K562 (cell line): Measurements from ENCODE around the gene SH3RF1. TPM values are rescaled to one million over a fixed set of nuclear protein-coding genes. Genes with fewer than 3 reads are reported as not detected.

Experiments used
- ATAC-seq: fragments of 200-7000 bp; cut with Tn5 transposase; 3 replicates; pipeline ENCODE4 v1.9.1; 2020; ENCODE audit warnings: moderate library complexity
- BruUV-seq: library from RNA; stranded (reverse); fragments of 400-500 nt; replicated peaks from 2 replicates; lab custom pipeline; 2021; lab: Mats Ljungman, UMichigan
- CTCF ChIA-PET: fragments of 300-600 bp; formaldehyde crosslinking; extraction: SDS; loops from one replicate; lab custom pipeline; 2021; ENCODE audit warnings: low intra/inter-chr PET ratio; lab: Yijun Ruan, JAX
- POLR2A ChIA-PET: fragments of 300-600, 350-650 bp; sonication (Branson Sonifier 250); formaldehyde crosslinking; extraction: SDS; loops from one replicate; lab custom pipeline; 2021; ENCODE audit warnings: antibody characterized with exemption, inconsistent platforms; lab: Yijun Ruan, JAX
- DNase-seq, 4 experiments: peaks; one replicate each; pipeline versions ENCODE4 v3.0.0 to v3.0.0-alpha.2; 2011 to 2018; ENCODE audit warnings: low spot score in 3 of 4, mixed read lengths in 3 of 4; ENCODE audit errors: extremely low read depth in 1 of 4
- FAIRE-seq: peaks from 2 replicates; lab custom pipeline; 2011; peaks lifted over from hg19 to GRCh38; lab: Jason Lieb, UNC
- H2AFZ ChIP-seq: 2 replicates; pipeline ENCODE4 v1.6.0; 2011; ENCODE audit warnings: low read depth, low read length, control low read depth, inconsistent platforms
- H3K27ac ChIP-seq: fragments of 200-600 bp; 3 replicates; pipeline ENCODE4 v1.8.0; 2011; ENCODE audit warnings: low read depth, mild to moderate bottlenecking, control low read depth, inconsistent platforms, low read length, moderate library complexity, mixed read lengths; ENCODE audit errors: extremely low read depth
- H3K27me3 ChIP-seq, 2 experiments: fragments of 300-600 bp in 1 of 2; 2 replicates in 1 of 2; 3 replicates in 1 of 2; pipeline versions ENCODE4 v1.6.0 to v1.8.0; 2011; ENCODE audit warnings: inconsistent platforms in 2 of 2, low read length in 2 of 2, mild to moderate bottlenecking in 1 of 2, mixed read lengths in 1 of 2, moderate library complexity in 1 of 2; ENCODE audit not compliant: control insufficient read depth in 2 of 2, insufficient read depth in 2 of 2
- H3K36me3 ChIP-seq: fragments of 300-600 bp; 3 replicates; pipeline ENCODE4 v1.8.0; 2011; ENCODE audit warnings: mild to moderate bottlenecking, low read length, inconsistent platforms; ENCODE audit not compliant: control insufficient read depth, insufficient read depth
- H3K4me1 ChIP-seq, 2 experiments: fragments of 200-600 bp in 1 of 2; replicated peaks in 1 of 2; 2 replicates in 1 of 2; 3 replicates in 1 of 2; pipeline versions ENCODE4 v1.5.1 to v1.8.0; 2011; ENCODE audit warnings: inconsistent platforms in 2 of 2, low read length in 2 of 2, mild to moderate bottlenecking in 1 of 2, mixed read lengths in 1 of 2, moderate library complexity in 1 of 2; ENCODE audit not compliant: control insufficient read depth in 2 of 2, insufficient read depth in 2 of 2
- H3K4me2 ChIP-seq: 2 replicates; pipeline ENCODE4 v1.6.1; 2011; ENCODE audit warnings: low read length, control low read depth, inconsistent platforms, mixed read lengths; ENCODE audit not compliant: insufficient read depth
- H3K4me3 ChIP-seq: fragments of 200-600 bp; sonication (generic), shearing (Covaris generic); 2 replicates; pipeline ENCODE4 v1.5.1; 2016; ENCODE audit warnings: control low read depth, inconsistent platforms
- H3K79me2 ChIP-seq: fragments of 200-600 bp; 3 replicates; pipeline ENCODE4 v1.8.0; 2011; ENCODE audit warnings: low read length, inconsistent platforms; ENCODE audit not compliant: control insufficient read depth, insufficient read depth
- H3K9ac ChIP-seq, 2 experiments: 2 replicates each; pipeline versions ENCODE4 v1.6.0 to v1.6.1; 2011; ENCODE audit warnings: low read depth in 2 of 2, low read length in 2 of 2, control low read depth in 1 of 2, inconsistent platforms in 1 of 2, mild to moderate bottlenecking in 1 of 2, mixed read lengths in 1 of 2; ENCODE audit not compliant: insufficient read depth in 1 of 2
- H3K9me1 ChIP-seq: one replicate; pipeline ENCODE4 v1.6.0; 2011; ENCODE audit warnings: inconsistent platforms, mild to moderate bottlenecking, low read length, moderate library complexity; ENCODE audit not compliant: control insufficient read depth, insufficient read depth
- H3K9me3 ChIP-seq: replicated peaks from 2 replicates; pipeline ENCODE4 v1.5.1; 2011; ENCODE audit warnings: low read depth, low read length, inconsistent platforms; ENCODE audit not compliant: control insufficient read depth, insufficient read depth
- H4K20me1 ChIP-seq: replicated peaks from 2 replicates; pipeline ENCODE4 v1.6.1; 2011; ENCODE audit warnings: low read length, inconsistent platforms, mixed read lengths; ENCODE audit not compliant: control insufficient read depth, insufficient read depth
- FOXA1 ChIP-seq: fragments of 450-650 bp; IDR thresholded peaks from 2 replicates; pipeline ENCODE4 v1.6.1; 2016; ENCODE audit warnings: mild to moderate bottlenecking, borderline replicate concordance
- SAP30 ChIP-seq: fragments of 200-600 bp; sonication (generic); IDR thresholded peaks from 2 replicates; pipeline ENCODE4 v1.6.1; 2012; ENCODE audit warnings: borderline replicate concordance, low read depth, mild to moderate bottlenecking, moderate library complexity, low read length, control low read depth, inconsistent platforms; ENCODE audit not compliant: insufficient read depth, poor library complexity, severe bottlenecking
- WGBS: fragments of 100-300 bp; shearing (Covaris generic); methylation state at CpG from one replicate; pipeline ENCODE4 v1.1.6; 2016; ENCODE audit warnings: low coverage, mixed read lengths; ENCODE audit not compliant: insufficient coverage; ENCODE audit errors: missing lambda C conversion rate; 5-methylcytosine and 5-hydroxymethylcytosine counted together
- in situ Hi-C: fragments of 300-500 bp; cut with MboI; formaldehyde crosslinking; loops from 4 replicates; pipeline ENCODE4 v1.15.0; 2018; ENCODE audit warnings: inconsistent platforms, mixed read lengths
- intact Hi-C: fragments of 100-400 bp; cut with micrococcal nuclease; formaldehyde crosslinking; loops from 2 replicates; pipeline ENCODE4 v1.14.2; 2022
- polyA plus RNA-seq, 8 experiments: library from polyadenylated mRNA; depleted of rRNA in 4 of 8; stranded (reverse) in 5 of 8; unstranded in 3 of 8; fragments of >200 nt; fragmentation: Nextera tagmentation in 2 of 8; fragmentation: Illumina TruSeq in 1 of 8; extraction: Ambion mirVana in 2 of 8; extraction: Trizol in 1 of 8; gene quantifications; 2 replicates each; pipeline versions ENCODE4 v1.2.1 to v1.2.3, GENCODE V29; 2011 to 2014; ENCODE audit warnings: inconsistent platforms in 1 of 8, missing spikeins in 1 of 8
- total RNA-seq, 7 experiments: library from RNA; depleted of rRNA in 6 of 7; stranded (reverse); fragments of >200 nt in 6 of 7; fragmentation: Illumina TruSeq in 2 of 7; extraction: Trizol in 2 of 7; gene quantifications; 2 replicates each; pipeline versions ENCODE4 v1.2.1 to v1.2.3, GENCODE V29; 2011 to 2021; ENCODE audit warnings: low replicate concordance in 1 of 7
- TF ChIP-seq, protein P1 (sequence below): fragments of 150-350 bp; conservative IDR thresholded peaks from 2 replicates; pipeline ENCODE4 v1.6.1; 2014; ENCODE audit warnings: low read length

Gene SH3RF1
- total and polyA plus RNA-seq, 9 of the 15 experiments (the other 6 are each of a cell fraction or from before 2014, with no cell fraction given), result 0.04 to 0.16 (median 0.11) TPM; not detected in 6

DNA sequence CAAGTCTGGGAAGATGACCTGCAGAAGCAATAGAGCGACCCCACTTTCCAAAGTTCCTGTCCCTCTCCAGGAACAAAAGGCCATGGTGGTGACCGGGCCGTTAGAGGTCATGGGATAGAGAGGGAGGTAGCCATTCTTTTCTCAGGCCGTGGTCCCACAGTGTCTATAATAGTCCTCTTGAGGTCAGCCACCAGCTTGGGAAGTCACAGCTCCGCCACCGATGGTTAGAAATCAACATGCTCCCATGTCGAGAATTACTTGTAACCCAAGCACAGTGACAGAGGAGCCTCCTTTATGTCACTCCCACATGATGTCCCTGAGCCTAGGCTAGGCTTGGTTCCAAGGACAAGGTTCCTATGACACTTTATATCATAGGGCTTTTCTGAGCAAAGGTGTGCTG is 212.4 kb downstream of the SH3RF1 start:
- no peaks in the 10 kb centered on the region for H3K4me1 ChIP-seq
- H3K27ac ChIP-seq, result no peak overlapping the region
- no peaks in the 10 kb centered on the region for H3K9me3 ChIP-seq
- no peaks in the 10 kb centered on the region for H3K79me2 ChIP-seq
- in situ Hi-C loops (no loop called here), intact Hi-C loops (no loop called here)
- H3K9ac ChIP-seq, result no peak overlapping the region
- H4K20me1 ChIP-seq, result no peaks in the 10 kb centered on the region
- H3K9me1 ChIP-seq, result no peaks in the 10 kb centered on the region
- no peaks in the 10 kb centered on the region for H3K36me3 ChIP-seq
- no peak for TF ChIP-seq FOXA1
- no peak for TF ChIP-seq SAP30
- TF ChIP-seq, protein P1, sequence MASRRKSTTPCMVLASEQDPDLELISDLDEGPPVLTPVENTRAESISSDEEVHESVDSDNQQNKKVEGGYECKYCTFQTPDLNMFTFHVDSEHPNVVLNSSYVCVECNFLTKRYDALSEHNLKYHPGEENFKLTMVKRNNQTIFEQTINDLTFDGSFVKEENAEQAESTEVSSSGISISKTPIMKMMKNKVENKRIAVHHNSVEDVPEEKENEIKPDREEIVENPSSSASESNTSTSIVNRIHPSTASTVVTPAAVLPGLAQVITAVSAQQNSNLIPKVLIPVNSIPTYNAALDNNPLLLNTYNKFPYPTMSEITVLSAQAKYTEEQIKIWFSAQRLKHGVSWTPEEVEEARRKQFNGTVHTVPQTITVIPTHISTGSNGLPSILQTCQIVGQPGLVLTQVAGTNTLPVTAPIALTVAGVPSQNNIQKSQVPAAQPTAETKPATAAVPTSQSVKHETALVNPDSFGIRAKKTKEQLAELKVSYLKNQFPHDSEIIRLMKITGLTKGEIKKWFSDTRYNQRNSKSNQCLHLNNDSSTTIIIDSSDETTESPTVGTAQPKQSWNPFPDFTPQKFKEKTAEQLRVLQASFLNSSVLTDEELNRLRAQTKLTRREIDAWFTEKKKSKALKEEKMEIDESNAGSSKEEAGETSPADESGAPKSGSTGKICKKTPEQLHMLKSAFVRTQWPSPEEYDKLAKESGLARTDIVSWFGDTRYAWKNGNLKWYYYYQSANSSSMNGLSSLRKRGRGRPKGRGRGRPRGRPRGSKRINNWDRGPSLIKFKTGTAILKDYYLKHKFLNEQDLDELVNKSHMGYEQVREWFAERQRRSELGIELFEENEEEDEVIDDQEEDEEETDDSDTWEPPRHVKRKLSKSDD, result no peak
- no peak overlapping the region for H2AFZ ChIP-seq
- no peak for FAIRE-seq
- H3K4me3 ChIP-seq, result no peak overlapping the region
- no TSS peak for BruUV-seq
- H3K27me3 ChIP-seq, result peaks cover 0 to 14% of the 10 kb centered on the region in 2 experiments; a peak in 3 of 5 replicates
- no peak for DNase-seq
- POLR2A ChIA-PET, result interaction anchor here (1.2 kb wide), 1 partner anchor 8 kb away, joined by 3 read pairs; no protein-coding TSS in a partner anchor
- ATAC-seq, result no peak
- H3K4me2 ChIP-seq, result no peak overlapping the region
- CTCF ChIA-PET, result interaction anchor here (0.6 kb wide), 1 partner anchor 52 kb away, joined by 7 read pairs; no protein-coding TSS in a partner anchor
- 2% methylated on average over 7 of the region's 7 CpGs for WGBS
